Astrocyte (in vitro differentiated cells and primary cell): ENCODE measurements around the gene C12orf42.

Experiments used
- CTCF ChIP-seq: IDR thresholded peaks from 2 replicates; pipeline ENCODE4 v1.5.1; 2011; ENCODE audit warnings: low read depth, mild to moderate bottlenecking, inconsistent platforms, low read length, moderate library complexity; ENCODE audit not compliant: insufficient read depth
- EZH2 ChIP-seq: IDR thresholded peaks from 2 replicates; pipeline ENCODE4 v1.6.1; 2012; ENCODE audit warnings: mild to moderate bottlenecking, low read length, inconsistent platforms; ENCODE audit not compliant: insufficient read depth

- TF ChIP-seq CTCF = no peak
- TF ChIP-seq EZH2 = no peak
These were observed 80.1 kb downstream of the C12orf42 start for GRCh38 chr12:103415681-103416080.
